Nephron progenitor cell (in vitro differentiated cells): ENCODE results near the gene PLEKHH2.
"Not testable (repeated sequence)": the region's sequence is repeated elsewhere in the genome, so short reads cannot be mapped to it uniquely, and the experiment has no call there.

Experiments used
- DNase-seq: peaks from one replicate; pipeline ENCODE4 v3.0.0; 2021
- H3K27ac Mint-ChIP-seq: 2 replicates; pipeline ENCODE4 v1.8.0; 2021; ENCODE audit warnings: mild to moderate bottlenecking, moderate library complexity, mixed read lengths
- H3K27me3 Mint-ChIP-seq: 2 replicates; pipeline ENCODE4 v1.8.0; 2021; ENCODE audit warnings: mild to moderate bottlenecking, low read depth, mixed read lengths; ENCODE audit not compliant: poor library complexity
- H3K36me3 Mint-ChIP-seq: 2 replicates; pipeline ENCODE4 v1.8.0; 2021; ENCODE audit warnings: low read depth, mixed read lengths
- H3K4me1 Mint-ChIP-seq: 2 replicates; pipeline ENCODE4 v1.8.0; 2021; ENCODE audit warnings: mixed read lengths
- H3K4me3 Mint-ChIP-seq: 2 replicates; pipeline ENCODE4 v1.8.0; 2021; ENCODE audit warnings: mild to moderate bottlenecking, moderate library complexity, mixed read lengths
- H3K9me3 Mint-ChIP-seq: 2 replicates; pipeline ENCODE4 v1.8.0; 2021; ENCODE audit warnings: mild to moderate bottlenecking, moderate library complexity, mixed read lengths
- CTCF ChIP-seq: fragments of 200-600 bp; sonication (generic); IDR thresholded peaks from 2 replicates; pipeline ENCODE4 v1.5.0; 2021; ENCODE audit warnings: antibody characterized with exemption

The PLEKHH2 gene

GRCh38 chr2:43715300-43716098, 78.4 kb downstream of the PLEKHH2 start:
- Mint-ChIP-seq H3K36me3 (no peaks in the 10 kb centered on the region), H3K27ac (no peak overlapping the region), H3K27me3 (peaks cover 7% of the 10 kb centered on the region), H3K4me1 (no peaks in the 10 kb centered on the region), H3K9me3 (no peaks in the 10 kb centered on the region), H3K4me3 (no peak overlapping the region)
- DNase-seq, result no peak
- TF ChIP-seq CTCF, result no peak

GRCh38 chr2:43717322-43717721, 80.3 kb downstream of the PLEKHH2 start:
- H3K9me3 Mint-ChIP-seq, result no peaks in the 10 kb centered on the region
- H3K36me3 Mint-ChIP-seq, result no peaks in the 10 kb centered on the region
- H3K4me1 Mint-ChIP-seq, result no peaks in the 10 kb centered on the region
- no peak for DNase-seq
- TF ChIP-seq CTCF, result no peak
- H3K27me3 Mint-ChIP-seq, result peaks cover 7% of the 10 kb centered on the region
- H3K4me3 Mint-ChIP-seq, result no peak overlapping the region
- H3K27ac Mint-ChIP-seq, result no peak overlapping the region

- no peak overlapping the region for H3K27ac Mint-ChIP-seq
- DNase-seq, result no peak
- no peak overlapping the region for H3K4me3 Mint-ChIP-seq
- peaks cover under 1% of the 10 kb centered on the region for H3K4me1 Mint-ChIP-seq
- no peak for TF ChIP-seq CTCF
- peaks cover 13% of the 10 kb centered on the region for H3K27me3 Mint-ChIP-seq
- no peaks in the 10 kb centered on the region for H3K9me3 Mint-ChIP-seq
- H3K36me3 Mint-ChIP-seq, result no peaks in the 10 kb centered on the region
These were observed 81.6 kb downstream of the PLEKHH2 start for GRCh38 chr2:43718530-43719124.

GRCh38 chr2:43724728-43725526, 87.9 kb downstream of the PLEKHH2 start:
- Mint-ChIP-seq H3K4me3 (peak overlapping the region; percentile 24), H3K36me3 (no peaks in the 10 kb centered on the region), H3K27ac (no peak overlapping the region)

GRCh38 chr2:43725711-43726246, 88.7 kb downstream of the PLEKHH2 start:
- Mint-ChIP-seq H3K4me3 (peak overlapping the region; percentile 24), H3K4me1 (peaks cover 17% of the 10 kb centered on the region), H3K27me3 (peaks cover 7% of the 10 kb centered on the region), H3K36me3 (no peaks in the 10 kb centered on the region), H3K27ac (no peak overlapping the region), H3K9me3 (no peaks in the 10 kb centered on the region)
- DNase-seq, result no peak
- TF ChIP-seq CTCF, result no peak

More at GRCh38 chr2:43724728-43725526, 87.9 kb downstream of the PLEKHH2 start:
- Mint-ChIP-seq H3K9me3 (no peaks in the 10 kb centered on the region), H3K4me1 (peaks cover 17% of the 10 kb centered on the region), H3K27me3 (peaks cover 7% of the 10 kb centered on the region)
- no peak for TF ChIP-seq CTCF
- no peak for DNase-seq

- not testable (repeated sequence) for H3K27ac Mint-ChIP-seq, DNase-seq, H3K9me3 Mint-ChIP-seq, H3K4me3 Mint-ChIP-seq, H3K36me3 Mint-ChIP-seq, H3K27me3 Mint-ChIP-seq
- H3K4me1 Mint-ChIP-seq, result peaks cover 17% of the 10 kb centered on the region
These were observed 90.0 kb downstream of the PLEKHH2 start for GRCh38 chr2:43726961-43727633.
